ENCODE measurements around the gene CEPT1. TPM values are rescaled to one million over a fixed set of nuclear protein-coding genes. Genes with fewer than 3 reads are reported as not detected.

The CEPT1 gene
- total and polyA plus RNA-seq, 2 of the 8 experiments (the other 6 are each of a cell fraction or from before 2014, with no cell fraction given), result 18.5 to 28.6 TPM

DNA sequence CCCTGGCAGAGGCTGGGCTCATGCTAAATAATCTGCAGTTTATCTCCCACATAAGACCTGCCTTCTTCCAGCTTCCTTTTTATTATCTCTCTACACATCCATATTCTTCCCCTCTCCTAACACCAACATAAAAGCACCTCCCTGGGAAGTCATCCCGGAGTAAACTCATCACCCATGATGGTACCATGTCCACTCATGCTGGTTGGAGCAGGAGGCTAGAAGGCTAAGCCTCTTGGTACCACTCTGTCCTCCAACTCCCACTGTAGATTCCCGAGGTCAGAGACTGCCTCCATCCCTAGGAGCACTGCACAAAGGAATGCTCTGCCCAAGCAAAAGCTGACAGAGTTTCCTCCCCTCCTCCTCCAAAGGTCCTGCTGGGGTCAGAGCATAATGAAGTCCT is 56.2 kb downstream of the CEPT1 start:
- Histone ChIP-seq H3K4me3 (ENCODE audit: extremely low read depth in 1 of 4, insufficient read depth in 2 of 4, low read depth in 3 of 4, low read length in 4 of 4) (no peak overlapping the region), H4K91ac (replicated peaks; ENCODE audit: insufficient read length, low read length) (no peak overlapping the region), H2AK5ac (ENCODE audit: low read depth, low read length) (no peak overlapping the region), H2BK15ac (ENCODE audit: low read length) (no peak overlapping the region), H4K20me1 (replicated peaks in 1 of 2; ENCODE audit: control insufficient read depth in 1 of 2, insufficient read depth in 2 of 2, low read length in 2 of 2) (no peaks in the 10 kb centered on the region), H2BK5ac (ENCODE audit: low read depth, low read length) (no peak overlapping the region), H3K27ac (ENCODE audit: low read depth, low read length) (no peak overlapping the region), H4K5ac (ENCODE audit: insufficient read length, low read depth, low read length) (no peak overlapping the region), H3K23me2 (ENCODE audit: low read depth, low read length) (no peaks in the 10 kb centered on the region), H2BK12ac (ENCODE audit: low read depth, low read length) (no peak overlapping the region), H3K14ac (ENCODE audit: insufficient read length) (no peak overlapping the region), H3K36me3 (ENCODE audit: control insufficient read depth in 2 of 4, insufficient read depth in 4 of 4, low read length in 3 of 4) (no peaks in the 10 kb centered on the region), H3K18ac (ENCODE audit: extremely low read depth, low read length) (no peak overlapping the region), H2AFZ (ENCODE audit: low read length) (no peak overlapping the region), H2BK20ac (ENCODE audit: low read length) (no peak overlapping the region), H4K8ac (ENCODE audit: extremely low read depth, insufficient read depth, low read length) (no peak overlapping the region), H2BK120ac (replicated peaks; ENCODE audit: low read depth, low read length) (no peak overlapping the region), H3K56ac (replicated peaks; ENCODE audit: insufficient read length, low read depth, low read length) (no peak overlapping the region), H3K79me1 (ENCODE audit: low read depth, low read length) (no peaks in the 10 kb centered on the region), H3K79me2 (ENCODE audit: control insufficient read depth in 1 of 2, insufficient read depth in 2 of 2, low read length in 2 of 2) (no peaks in the 10 kb centered on the region), H3K4me2 (ENCODE audit: insufficient read depth in 1 of 2, low read depth in 2 of 2, low read length in 2 of 2) (no peak overlapping the region), H3K9me3 (ENCODE audit: insufficient read depth in 2 of 2, low read depth in 1 of 2, low read length in 1 of 2) (no peaks in the 10 kb centered on the region), H3K4me1 (replicated peaks in 1 of 4; ENCODE audit: control insufficient read depth in 3 of 4, insufficient read depth in 4 of 4, low read length in 3 of 4) (no peaks in the 10 kb centered on the region), H3K9ac (replicated peaks in 1 of 4; ENCODE audit: extremely low read depth in 1 of 4, low read depth in 3 of 4, low read length in 3 of 4) (no peak overlapping the region), H3K27me3 (replicated peaks in 1 of 4; ENCODE audit: control insufficient read depth in 3 of 4, extremely low read depth in 1 of 4, insufficient read depth in 3 of 4, low read length in 3 of 4) (no peaks in the 10 kb centered on the region), H3K4ac (replicated peaks; ENCODE audit: insufficient read length, low read depth, low read length) (no peak overlapping the region), H3K23ac (ENCODE audit: insufficient read length) (no peak overlapping the region)
- no peak for TF ChIP-seq RXRA (IDR thresholded peaks at IDR 0.05; ENCODE audit: insufficient read depth, low read depth, low read length)
- no peak for TF ChIP-seq TBP (IDR thresholded peaks at IDR 0.05; ENCODE audit: low read depth, low read length)
- TF ChIP-seq JUN (IDR thresholded peaks at IDR 0.05; ENCODE audit: low read depth, low read length), result no peak
- TF ChIP-seq PHF8 (conservative IDR thresholded peaks at IDR 0.05; ENCODE audit: low read depth, low read length), result no peak
- TF ChIP-seq POLR2A (IDR thresholded peaks at IDR 0.05; ENCODE audit: control extremely low read depth in 1 of 2, low read depth in 2 of 2, low read length in 2 of 2), result no peak
- no peak for TF ChIP-seq CEBPB (IDR thresholded peaks at IDR 0.05; ENCODE audit: low read depth, low read length)
- DNase-seq (ENCODE audit: low read depth in 1 of 2, low spot score in 2 of 2), result no peak
- CTCF ChIA-PET (ENCODE audit: partially characterized antibody), result interaction anchor here (0.8 to 6.4 kb wide), 9 partner anchors 9 to 246 kb away, joined by 3 to 50 read pairs (median 4); no protein-coding TSS in a partner anchor
- POLR2A ChIA-PET (ENCODE audit: partially characterized antibody), result no interaction called here
- no peak for FAIRE-seq
- 82% methylated on average over 2 of the region's 2 CpGs; no CpG with 5 or more reads in 1 of the 2 experiments for WGBS, 2 experiments (ENCODE audit: extremely low coverage in 1 of 2, insufficient coverage in 1 of 2, insufficient read length in 1 of 2, insufficient replicate concordance in 2 of 2, low coverage in 1 of 2, low lambda C conversion rate in 2 of 2, missing lambda C conversion rate in 1 of 2)
